Neuronal stem cell (in vitro differentiated cells): ENCODE measurements around the gene CPLX3.

Experiments used
- DNase-seq: peaks from one replicate; pipeline ENCODE4 v3.0.0-alpha.2; 2013; ENCODE audit warnings: low spot score
- H2AFZ ChIP-seq: one replicate; pipeline ENCODE4 v1.6.1; 2013; ENCODE audit warnings: mild to moderate bottlenecking, low read length, inconsistent platforms
- H2AK5ac ChIP-seq: 2 replicates; pipeline ENCODE4 v1.6.1; 2013; ENCODE audit warnings: low read depth, mild to moderate bottlenecking, inconsistent platforms, low read length, moderate library complexity, mixed read lengths
- H2BK120ac ChIP-seq: 2 replicates; pipeline ENCODE4 v1.6.1; 2013; ENCODE audit warnings: low read depth, mild to moderate bottlenecking, inconsistent platforms, low read length, moderate library complexity, mixed read lengths
- H2BK12ac ChIP-seq: one replicate; pipeline ENCODE4 v1.6.1; 2013; ENCODE audit warnings: low read length, inconsistent platforms
- H2BK15ac ChIP-seq: 2 replicates; pipeline ENCODE4 v1.6.1; 2013; ENCODE audit warnings: mild to moderate bottlenecking, low read length, inconsistent platforms, mixed read lengths
- H2BK5ac ChIP-seq: one replicate; pipeline ENCODE4 v1.6.1; 2013; ENCODE audit warnings: inconsistent platforms, mild to moderate bottlenecking, low read length, moderate library complexity
- H3K14ac ChIP-seq: one replicate; pipeline ENCODE4 v1.6.1; 2013; ENCODE audit warnings: low read length, inconsistent platforms
- H3K18ac ChIP-seq: 2 replicates; pipeline ENCODE4 v1.6.1; 2013; ENCODE audit warnings: low read length, inconsistent platforms
- H3K23ac ChIP-seq: 2 replicates; pipeline ENCODE4 v1.6.1; 2013; ENCODE audit warnings: low read depth, mild to moderate bottlenecking, mixed read lengths, low read length, inconsistent platforms; ENCODE audit not compliant: poor library complexity
- H3K27ac ChIP-seq: replicated peaks from 3 replicates; pipeline ENCODE4 v1.5.1; 2013; ENCODE audit warnings: low read length, inconsistent platforms
- H3K27me3 ChIP-seq, 3 experiments: 2 replicates each; pipeline ENCODE4 v1.6.1; 2013; ENCODE audit warnings: low read length in 3 of 3, mild to moderate bottlenecking in 2 of 3, inconsistent platforms in 1 of 3, low read depth in 1 of 3, mixed read lengths in 1 of 3, moderate library complexity in 1 of 3; ENCODE audit not compliant: control insufficient read depth in 3 of 3, insufficient read depth in 3 of 3
- H3K36me3 ChIP-seq, 2 donors: replicated peaks in 1 of 2; 2 replicates each; pipeline ENCODE4 v1.6.1; 2013; ENCODE audit warnings: low read length in 2 of 2; ENCODE audit not compliant: control insufficient read depth in 2 of 2, insufficient read depth in 2 of 2
- H3K4ac ChIP-seq: 2 replicates; pipeline ENCODE4 v1.6.1; 2013; ENCODE audit warnings: inconsistent platforms, mild to moderate bottlenecking, low read length, moderate library complexity
- H3K4me1 ChIP-seq, 2 donors: 1 replicate in 1 of 2; 2 replicates in 1 of 2; pipeline ENCODE4 v1.6.1; 2013; ENCODE audit warnings: low read length in 2 of 2, low read depth in 1 of 2; ENCODE audit not compliant: control insufficient read depth in 2 of 2, insufficient read depth in 1 of 2
- H3K4me2 ChIP-seq: one replicate; pipeline ENCODE4 v1.6.1; 2013; ENCODE audit warnings: mild to moderate bottlenecking, low read length, inconsistent platforms; ENCODE audit not compliant: insufficient read depth, poor library complexity, severe bottlenecking
- H3K4me3 ChIP-seq, 2 donors: 2 replicates each; pipeline ENCODE4 v1.5.1; 2013; ENCODE audit warnings: low read length in 2 of 2, mild to moderate bottlenecking in 2 of 2, inconsistent platforms in 1 of 2, moderate library complexity in 1 of 2
- H3K79me1 ChIP-seq: one replicate; pipeline ENCODE4 v1.6.1; 2013; ENCODE audit warnings: low read depth, mild to moderate bottlenecking, inconsistent platforms, low read length, moderate library complexity
- H3K9ac ChIP-seq: one replicate; pipeline ENCODE4 v1.6.1; 2013; ENCODE audit warnings: mild to moderate bottlenecking, low read depth, low read length, inconsistent platforms; ENCODE audit not compliant: poor library complexity
- H3K9me3 ChIP-seq, 2 donors: replicated peaks in 1 of 2; 2 replicates each; pipeline versions ENCODE3 to v1.6.1; 2013; ENCODE audit warnings: low read length in 2 of 2, mild to moderate bottlenecking in 2 of 2, inconsistent platforms in 1 of 2, low read depth in 1 of 2, mixed read lengths in 1 of 2, moderate library complexity in 1 of 2; ENCODE audit not compliant: control insufficient read depth in 2 of 2, insufficient read depth in 1 of 2
- H4K8ac ChIP-seq: one replicate; pipeline ENCODE4 v1.6.1; 2013; ENCODE audit warnings: low read depth, mild to moderate bottlenecking, inconsistent platforms, low read length, moderate library complexity
- H4K91ac ChIP-seq: one replicate; pipeline ENCODE4 v1.6.1; 2013; ENCODE audit warnings: low read length, low read depth, mild to moderate bottlenecking, inconsistent platforms; ENCODE audit not compliant: poor library complexity
- WGBS, 2 donors: extraction: QIAGEN DNeasy Blood & Tissue Kit; methylation state at CpG; one replicate each; pipeline ENCODE4 v1.1.7; 2013; ENCODE audit warnings: missing lambda C conversion rate in 2 of 2, mixed read lengths in 1 of 2; ENCODE audit not compliant: insufficient read length in 2 of 2, insufficient replicate concordance in 1 of 2; ENCODE audit errors: extremely low coverage in 2 of 2; 5-methylcytosine and 5-hydroxymethylcytosine counted together

Gene CPLX3

GRCh38 chr15:74833376-74834107 lies 7.1 kb downstream of the CPLX3 start:
- no peak overlapping the region for H4K91ac ChIP-seq
- no peak for DNase-seq
- no peak overlapping the region for H3K4me2 ChIP-seq
- no peak overlapping the region for H2AK5ac ChIP-seq
- peaks cover 0 to 23% of the 10 kb centered on the region in 2 donors for H3K36me3 ChIP-seq
- no peak overlapping the region for H3K18ac ChIP-seq
- H3K4me3 ChIP-seq = no peak overlapping the region
- H2BK12ac ChIP-seq = no peak overlapping the region
- no peak overlapping the region for H3K14ac ChIP-seq
- no peak overlapping the region for H2BK15ac ChIP-seq
- peaks cover 0 to 5% of the 10 kb centered on the region in 2 donors for H3K4me1 ChIP-seq
- no peak overlapping the region for H3K4ac ChIP-seq
- no CpG with 5 or more reads among the region's 12 CpGs for WGBS, 2 donors
- H3K9me3 ChIP-seq = no peaks in the 10 kb centered on the region
- no peak overlapping the region for H3K23ac ChIP-seq
- H2BK120ac ChIP-seq = no peak overlapping the region
- no peak overlapping the region for H3K27ac ChIP-seq
- H2AFZ ChIP-seq = no peak overlapping the region
- H4K8ac ChIP-seq = no peak overlapping the region
- no peaks in the 10 kb centered on the region for H3K79me1 ChIP-seq
- H3K9ac ChIP-seq = no peak overlapping the region
- H2BK5ac ChIP-seq = peak overlapping the region; percentile 66
- H3K27me3 ChIP-seq = peaks cover 0 to 28% (median 0%) of the 10 kb centered on the region in 3 experiments

- Histone ChIP-seq H3K9ac (no peak overlapping the region), H3K4me3 (peak overlapping the region in 1 of 2 donors; percentile 29), H3K27me3 (peaks cover 0 to 12% (median 0%) of the 10 kb centered on the region in 3 experiments), H3K36me3 (peaks cover 0 to 40% of the 10 kb centered on the region in 2 donors), H3K4ac (no peak overlapping the region), H2BK5ac (peak overlapping the region; percentile 75), H2AFZ (no peak overlapping the region), H3K4me1 (peaks cover 0 to 5% of the 10 kb centered on the region in 2 donors), H3K23ac (peak overlapping the region; percentile 44), H2BK12ac (no peak overlapping the region), H2BK15ac (no peak overlapping the region), H3K14ac (no peak overlapping the region), H2BK120ac (no peak overlapping the region), H4K91ac (no peak overlapping the region), H3K79me1 (no peaks in the 10 kb centered on the region), H3K4me2 (no peak overlapping the region), H3K9me3 (no peaks in the 10 kb centered on the region), H3K27ac (no peak overlapping the region), H4K8ac (no peak overlapping the region), H3K18ac (no peak overlapping the region), H2AK5ac (no peak overlapping the region)
- no CpG with 5 or more reads among the region's 5 CpGs for WGBS, 2 donors
- DNase-seq = no peak
These were observed 8.9 kb downstream of the CPLX3 start for GRCh38 chr15:74835312-74835823.

GRCh38 chr15:74836846-74837245 lies 10.4 kb downstream of the CPLX3 start:
- Histone ChIP-seq H3K23ac (no peak overlapping the region), H3K18ac (no peak overlapping the region), H4K8ac (no peak overlapping the region), H2AFZ (no peak overlapping the region), H4K91ac (no peak overlapping the region), H2BK5ac (no peak overlapping the region), H2BK12ac (no peak overlapping the region), H3K27me3 (no peaks in the 10 kb centered on the region), H3K9me3 (no peaks in the 10 kb centered on the region), H3K79me1 (no peaks in the 10 kb centered on the region), H3K9ac (no peak overlapping the region), H3K4me3 (no peak overlapping the region), H3K14ac (no peak overlapping the region), H3K4me1 (peaks cover 0 to 5% of the 10 kb centered on the region in 2 donors), H3K4me2 (no peak overlapping the region), H3K27ac (no peak overlapping the region), H3K4ac (no peak overlapping the region), H2AK5ac (no peak overlapping the region), H2BK120ac (no peak overlapping the region), H3K36me3 (peaks cover 0 to 55% of the 10 kb centered on the region in 2 donors), H2BK15ac (no peak overlapping the region)
- WGBS, 2 donors = no CpG with 5 or more reads among the region's 7 CpGs
- no peak for DNase-seq

- Histone ChIP-seq H3K27ac (no peak overlapping the region), H3K4me2 (no peak overlapping the region), H3K14ac (no peak overlapping the region), H3K27me3 (no peaks in the 10 kb centered on the region), H2BK120ac (no peak overlapping the region), H3K23ac (no peak overlapping the region), H2AK5ac (no peak overlapping the region), H2BK5ac (peak overlapping the region; percentile 34), H3K18ac (no peak overlapping the region), H3K79me1 (peaks cover 3% of the 10 kb centered on the region), H2BK12ac (no peak overlapping the region), H3K9me3 (no peaks in the 10 kb centered on the region), H3K4me1 (peaks cover 0 to 3% of the 10 kb centered on the region in 2 donors), H3K9ac (no peak overlapping the region), H2AFZ (no peak overlapping the region), H2BK15ac (no peak overlapping the region), H3K4me3 (no peak overlapping the region), H3K36me3 (peaks cover 0 to 55% of the 10 kb centered on the region in 2 donors), H4K91ac (no peak overlapping the region), H3K4ac (no peak overlapping the region), H4K8ac (no peak overlapping the region)
- no peak for DNase-seq
- no CpG with 5 or more reads among the region's 15 CpGs for WGBS, 2 donors
These were observed 11.2 kb downstream of the CPLX3 start for GRCh38 chr15:74837482-74838136.
